HepG2 (cell line): ENCODE data around the gene SLC7A10. TPM values are rescaled to one million over a fixed set of nuclear protein-coding genes. Genes with fewer than 3 reads are reported as not detected.

ENCODE experiments used
- GABPB1 ChIP-seq: IDR thresholded peaks from 2 replicates; pipeline ENCODE4 v1.6.1; 2016; ENCODE audit warnings: mild to moderate bottlenecking, missing genetic modification reagents, moderate library complexity, missing compliant biosample characterization
- HOXA5 ChIP-seq: sonication (generic); formaldehyde crosslinking; IDR thresholded peaks from 2 replicates; pipeline ENCODE4 v1.4.0; 2020; ENCODE audit warnings: missing genetic modification reagents
- KDM5B ChIP-seq: sonication (generic); formaldehyde crosslinking; IDR thresholded peaks from 2 replicates; pipeline ENCODE4 v1.4.0; 2020; ENCODE audit warnings: missing genetic modification reagents, mild to moderate bottlenecking, borderline replicate concordance
- MLLT10 ChIP-seq: sonication (generic); formaldehyde crosslinking; IDR thresholded peaks from 2 replicates; pipeline ENCODE4 v1.4.0; 2020; ENCODE audit warnings: missing genetic modification reagents
- NBN ChIP-seq: fragments of 450-650 bp; conservative IDR thresholded peaks from 2 replicates; pipeline ENCODE4 v1.6.1; 2017
- POLR2A ChIP-seq, 2 experiments: IDR thresholded peaks; 2 replicates each; pipeline ENCODE4 v1.6.1; 2011; ENCODE audit warnings: low read depth in 2 of 2, low read length in 2 of 2, mild to moderate bottlenecking in 1 of 2, moderate library complexity in 1 of 2; ENCODE audit not compliant: insufficient read depth in 1 of 2
- PPARG ChIP-seq: conservative IDR thresholded peaks from 2 replicates; pipeline ENCODE4 v1.6.1; 2016; ENCODE audit warnings: missing biosample characterization, missing genetic modification reagents
- REPIN1 ChIP-seq: sonication (generic); formaldehyde crosslinking; IDR thresholded peaks from 2 replicates; pipeline ENCODE4 v1.8.0; 2022; ENCODE audit warnings: missing genetic modification reagents, low read depth, mild to moderate bottlenecking, borderline replicate concordance
- SP140L ChIP-seq: sonication (generic); formaldehyde crosslinking; IDR thresholded peaks from 2 replicates; pipeline ENCODE4 v1.4.0; 2020; ENCODE audit warnings: missing genetic modification reagents, borderline replicate concordance
- SP5 ChIP-seq: IDR thresholded peaks from 2 replicates; pipeline ENCODE4 v1.6.1; 2016; ENCODE audit warnings: low read depth, borderline replicate concordance
- SPEN ChIP-seq: sonication (generic); formaldehyde crosslinking; IDR thresholded peaks from 2 replicates; pipeline ENCODE4 v1.5.1; 2020; ENCODE audit warnings: low read depth, mild to moderate bottlenecking, missing genetic modification reagents
- TARDBP ChIP-seq: sonication (generic); formaldehyde crosslinking; IDR thresholded peaks from 2 replicates; pipeline ENCODE4 v1.8.0; 2022; ENCODE audit warnings: mild to moderate bottlenecking, missing genetic modification reagents
- YEATS4 ChIP-seq: sonication (generic); formaldehyde crosslinking; IDR thresholded peaks from 2 replicates; pipeline ENCODE4 v1.4.0; 2020; ENCODE audit warnings: missing genetic modification reagents, borderline replicate concordance
- ZNF12 ChIP-seq: sonication (generic); formaldehyde crosslinking; IDR thresholded peaks from 2 replicates; pipeline ENCODE4 v1.5.0; 2020; ENCODE audit warnings: missing genetic modification reagents
- ZNF776 ChIP-seq: sonication (generic); formaldehyde crosslinking; IDR thresholded peaks from 2 replicates; pipeline ENCODE4 v1.4.0; 2020; ENCODE audit warnings: mild to moderate bottlenecking, missing genetic modification reagents
- polyA plus RNA-seq, 8 experiments: library from polyadenylated mRNA; depleted of rRNA in 3 of 8; stranded (reverse) in 7 of 8; unstranded in 1 of 8; fragments of >200 nt; fragmentation: Illumina TruSeq in 4 of 8; extraction: Trizol in 4 of 8; gene quantifications; 2 replicates each; pipeline versions ENCODE4 v1.2.1 to v1.2.3, GENCODE V29; 2011 to 2016; ENCODE audit warnings: low read depth in 4 of 8, missing spikeins in 1 of 8, mixed read lengths in 1 of 8; ENCODE audit not compliant: insufficient read depth in 1 of 8
- total RNA-seq, 5 experiments: library from RNA; depleted of rRNA; stranded (reverse); fragments of >200 nt; fragmentation: Illumina TruSeq; extraction: Trizol; gene quantifications; 2 replicates each; pipeline ENCODE4 v1.2.3, GENCODE V29; 2016; ENCODE audit warnings: low read depth in 1 of 5
- TF ChIP-seq, protein P1 (sequence below): sonication (generic); formaldehyde crosslinking; IDR thresholded peaks from 2 replicates; pipeline ENCODE4 v1.8.0; 2022; ENCODE audit warnings: mild to moderate bottlenecking, missing genetic modification reagents, moderate library complexity
- TF ChIP-seq, protein P2 (sequence below): sonication (generic); formaldehyde crosslinking; IDR thresholded peaks from 2 replicates; pipeline ENCODE4 v1.8.1; 2023; ENCODE audit warnings: mild to moderate bottlenecking, moderate library complexity, missing genetic modification reagents
- TF ChIP-seq, protein P3 (sequence below): sonication (generic); formaldehyde crosslinking; IDR thresholded peaks from 2 replicates; pipeline ENCODE4 v1.8.0; 2022; ENCODE audit warnings: missing genetic modification reagents, mild to moderate bottlenecking, inconsistent platforms, borderline replicate concordance
- TF ChIP-seq, protein P4 (sequence below): sonication (generic); formaldehyde crosslinking; IDR thresholded peaks from 2 replicates; pipeline ENCODE4 v1.4.0; 2020; ENCODE audit warnings: mild to moderate bottlenecking, missing genetic modification reagents
- TF ChIP-seq, protein P5 (sequence below): sonication (generic); formaldehyde crosslinking; IDR thresholded peaks from 2 replicates; pipeline ENCODE4 v1.4.0; 2020; ENCODE audit warnings: missing genetic modification reagents
- TF ChIP-seq, protein P6 (sequence below): sonication (generic); formaldehyde crosslinking; IDR thresholded peaks from 2 replicates; pipeline ENCODE4 v1.8.1; 2023; ENCODE audit warnings: mild to moderate bottlenecking, missing genetic modification reagents
- TF ChIP-seq, protein P7 (sequence below): sonication (generic); formaldehyde crosslinking; IDR thresholded peaks from 2 replicates; pipeline ENCODE4 v1.4.0; 2020; ENCODE audit warnings: mild to moderate bottlenecking, missing genetic modification reagents, borderline replicate concordance

The SLC7A10 gene
- total and polyA plus RNA-seq, 2 of the 13 experiments (the other 11 are each of a cell fraction or from before 2014, with no cell fraction given) = 1.1 to 2.2 TPM

DNA sequence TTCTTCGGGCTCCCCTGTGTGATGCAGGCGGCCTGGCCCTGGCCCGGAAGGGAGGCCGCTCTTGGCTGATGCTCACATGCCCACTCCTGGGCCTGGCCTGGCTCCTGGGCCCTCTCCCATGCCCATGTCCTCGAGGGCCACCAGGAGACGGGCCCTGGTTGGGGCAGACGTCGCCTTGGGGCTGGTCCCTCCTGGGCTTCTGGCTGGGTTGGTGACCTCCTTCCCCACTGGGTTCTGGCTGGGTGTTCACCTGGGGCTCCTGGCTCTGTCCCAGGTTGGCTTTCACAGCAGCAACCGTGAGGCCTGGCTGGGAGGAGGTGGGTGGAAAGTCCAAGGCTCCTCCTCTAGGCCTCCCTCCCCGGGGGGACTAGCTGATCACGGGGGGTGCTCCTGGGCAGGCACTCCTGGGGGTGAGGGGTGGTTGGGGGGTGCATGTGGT lies 15.5 kb upstream of the SLC7A10 start (continued):
- TF ChIP-seq, protein P1, sequence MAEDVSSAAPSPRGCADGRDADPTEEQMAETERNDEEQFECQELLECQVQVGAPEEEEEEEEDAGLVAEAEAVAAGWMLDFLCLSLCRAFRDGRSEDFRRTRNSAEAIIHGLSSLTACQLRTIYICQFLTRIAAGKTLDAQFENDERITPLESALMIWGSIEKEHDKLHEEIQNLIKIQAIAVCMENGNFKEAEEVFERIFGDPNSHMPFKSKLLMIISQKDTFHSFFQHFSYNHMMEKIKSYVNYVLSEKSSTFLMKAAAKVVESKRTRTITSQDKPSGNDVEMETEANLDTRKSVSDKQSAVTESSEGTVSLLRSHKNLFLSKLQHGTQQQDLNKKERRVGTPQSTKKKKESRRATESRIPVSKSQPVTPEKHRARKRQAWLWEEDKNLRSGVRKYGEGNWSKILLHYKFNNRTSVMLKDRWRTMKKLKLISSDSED (CRISPR knock-in tag) = no peak
- TF ChIP-seq, protein P2, sequence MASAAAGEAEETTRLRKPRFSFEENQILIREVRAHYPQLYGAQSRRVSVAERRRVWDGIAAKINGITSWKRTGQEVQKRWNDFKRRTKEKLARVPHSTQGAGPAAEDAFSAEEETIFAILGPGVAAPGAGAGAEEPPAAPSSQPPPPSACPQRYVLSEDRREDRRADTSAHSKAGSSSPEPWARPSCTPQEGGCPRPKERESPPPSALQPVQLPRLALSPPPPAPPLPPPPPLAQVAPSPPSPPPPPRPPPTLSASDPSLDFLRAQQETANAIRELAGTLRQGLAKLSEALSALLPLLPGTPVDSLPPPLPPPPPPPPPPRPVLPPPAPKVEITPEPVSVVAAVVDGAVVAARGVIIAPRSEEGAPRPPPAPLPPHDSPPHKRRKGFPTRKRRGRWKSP (CRISPR knock-in tag) = no peak
- TF ChIP-seq, protein P3, sequence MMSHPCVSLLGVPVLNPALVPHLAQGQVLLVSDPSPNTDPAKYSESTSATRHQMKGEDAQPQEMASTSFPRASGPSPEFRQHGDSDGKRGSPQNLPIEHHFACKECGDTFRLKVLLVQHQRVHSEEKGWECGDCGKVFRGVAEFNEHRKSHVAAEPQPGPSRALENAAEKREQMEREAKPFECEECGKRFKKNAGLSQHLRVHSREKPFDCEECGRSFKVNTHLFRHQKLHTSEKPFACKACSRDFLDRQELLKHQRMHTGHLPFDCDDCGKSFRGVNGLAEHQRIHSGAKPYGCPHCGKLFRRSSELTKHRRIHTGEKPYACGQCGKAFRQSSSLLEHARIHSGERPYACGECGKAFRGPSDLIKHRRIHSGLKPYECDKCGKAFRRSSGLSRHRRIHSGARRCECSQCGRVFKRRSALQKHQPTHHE (CRISPR knock-in tag) = no peak
- TF ChIP-seq, protein P4, sequence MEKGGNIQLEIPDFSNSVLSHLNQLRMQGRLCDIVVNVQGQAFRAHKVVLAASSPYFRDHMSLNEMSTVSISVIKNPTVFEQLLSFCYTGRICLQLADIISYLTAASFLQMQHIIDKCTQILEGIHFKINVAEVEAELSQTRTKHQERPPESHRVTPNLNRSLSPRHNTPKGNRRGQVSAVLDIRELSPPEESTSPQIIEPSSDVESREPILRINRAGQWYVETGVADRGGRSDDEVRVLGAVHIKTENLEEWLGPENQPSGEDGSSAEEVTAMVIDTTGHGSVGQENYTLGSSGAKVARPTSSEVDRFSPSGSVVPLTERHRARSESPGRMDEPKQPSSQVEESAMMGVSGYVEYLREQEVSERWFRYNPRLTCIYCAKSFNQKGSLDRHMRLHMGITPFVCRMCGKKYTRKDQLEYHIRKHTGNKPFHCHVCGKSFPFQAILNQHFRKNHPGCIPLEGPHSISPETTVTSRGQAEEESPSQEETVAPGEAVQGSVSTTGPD (CRISPR knock-in tag) = no peak
- TF ChIP-seq MLLT10 (CRISPR knock-in tag) (no peak), SP5 (no peak), NBN (no peak), GABPB1 (peak; percentile 64), PPARG (CRISPR knock-in tag) (no peak), HOXA5 (CRISPR knock-in tag) (no peak), KDM5B (CRISPR knock-in tag) (peak; percentile 75; the same call in 1 of the 2 replicates), YEATS4 (CRISPR knock-in tag) (peak; percentile 55; the same call in 1 of the 2 replicates), POLR2A (IDR thresholded peaks at IDR 0.05; ENCODE audit: insufficient read depth in 1 of 2, low read depth in 2 of 2, low read length in 2 of 2) (no peak), ZNF776 (CRISPR knock-in tag) (no peak), TARDBP (peak; percentile 36), REPIN1 (CRISPR knock-in tag) (peak; percentile 36; the same call in 1 of the 2 replicates), ZNF12 (CRISPR knock-in tag) (no peak), SPEN (CRISPR knock-in tag) (peak; percentile 37; the same call in 1 of the 2 replicates), SP140L (CRISPR knock-in tag) (no peak)
- TF ChIP-seq, protein P5, sequence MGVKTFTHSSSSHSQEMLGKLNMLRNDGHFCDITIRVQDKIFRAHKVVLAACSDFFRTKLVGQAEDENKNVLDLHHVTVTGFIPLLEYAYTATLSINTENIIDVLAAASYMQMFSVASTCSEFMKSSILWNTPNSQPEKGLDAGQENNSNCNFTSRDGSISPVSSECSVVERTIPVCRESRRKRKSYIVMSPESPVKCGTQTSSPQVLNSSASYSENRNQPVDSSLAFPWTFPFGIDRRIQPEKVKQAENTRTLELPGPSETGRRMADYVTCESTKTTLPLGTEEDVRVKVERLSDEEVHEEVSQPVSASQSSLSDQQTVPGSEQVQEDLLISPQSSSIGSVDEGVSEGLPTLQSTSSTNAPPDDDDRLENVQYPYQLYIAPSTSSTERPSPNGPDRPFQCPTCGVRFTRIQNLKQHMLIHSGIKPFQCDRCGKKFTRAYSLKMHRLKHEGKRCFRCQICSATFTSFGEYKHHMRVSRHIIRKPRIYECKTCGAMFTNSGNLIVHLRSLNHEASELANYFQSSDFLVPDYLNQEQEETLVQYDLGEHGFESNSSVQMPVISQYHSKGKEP (CRISPR knock-in tag) = no peak
- TF ChIP-seq, protein P6, sequence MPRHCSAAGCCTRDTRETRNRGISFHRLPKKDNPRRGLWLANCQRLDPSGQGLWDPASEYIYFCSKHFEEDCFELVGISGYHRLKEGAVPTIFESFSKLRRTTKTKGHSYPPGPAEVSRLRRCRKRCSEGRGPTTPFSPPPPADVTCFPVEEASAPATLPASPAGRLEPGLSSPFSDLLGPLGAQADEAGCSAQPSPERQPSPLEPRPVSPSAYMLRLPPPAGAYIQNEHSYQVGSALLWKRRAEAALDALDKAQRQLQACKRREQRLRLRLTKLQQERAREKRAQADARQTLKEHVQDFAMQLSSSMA (CRISPR knock-in tag) = no peak
- TF ChIP-seq, protein P7, sequence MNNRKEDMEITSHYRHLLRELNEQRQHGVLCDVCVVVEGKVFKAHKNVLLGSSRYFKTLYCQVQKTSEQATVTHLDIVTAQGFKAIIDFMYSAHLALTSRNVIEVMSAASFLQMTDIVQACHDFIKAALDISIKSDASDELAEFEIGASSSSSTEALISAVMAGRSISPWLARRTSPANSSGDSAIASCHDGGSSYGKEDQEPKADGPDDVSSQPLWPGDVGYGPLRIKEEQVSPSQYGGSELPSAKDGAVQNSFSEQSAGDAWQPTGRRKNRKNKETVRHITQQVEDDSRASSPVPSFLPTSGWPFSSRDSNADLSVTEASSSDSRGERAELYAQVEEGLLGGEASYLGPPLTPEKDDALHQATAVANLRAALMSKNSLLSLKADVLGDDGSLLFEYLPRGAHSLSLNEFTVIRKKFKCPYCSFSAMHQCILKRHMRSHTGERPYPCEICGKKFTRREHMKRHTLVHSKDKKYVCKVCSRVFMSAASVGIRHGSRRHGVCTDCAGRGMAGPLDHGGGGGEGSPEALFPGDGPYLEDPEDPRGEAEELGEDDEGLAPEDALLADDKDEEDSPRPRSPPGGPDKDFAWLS (CRISPR knock-in tag) = no peak
